Vagina (tissue), 2 donors: Measurements from ENCODE around the gene IL1RAPL2. TPM values are rescaled to one million over a fixed set of nuclear protein-coding genes. Genes with fewer than 3 reads are reported as not detected.

Source experiments
- DNase-seq, 2 donors: peaks; one replicate each; pipeline ENCODE4 v3.0.0-alpha.2; 2017; ENCODE audit errors: extremely low spot score in 2 of 2
- H3K27ac ChIP-seq: fragments of 200-600 bp; sonication (generic); one replicate; pipeline ENCODE4 v1.5.1; 2019
- H3K27me3 ChIP-seq: fragments of 200-600 bp; sonication (generic); one replicate; pipeline ENCODE4 v1.5.1; 2019
- H3K36me3 ChIP-seq, 2 donors: fragments of 200-600 bp; sonication (generic); one replicate each; pipeline ENCODE4 v1.5.1; 2017 to 2019
- H3K4me1 ChIP-seq: fragments of 200-600 bp; sonication (generic); one replicate; pipeline ENCODE4 v1.5.1; 2019
- H3K4me3 ChIP-seq, 2 donors: fragments of 200-600 bp; sonication (generic); 1 replicate in 1 of 2; 2 replicates in 1 of 2; pipeline ENCODE4 v1.5.1; 2016 to 2019
- H3K9me3 ChIP-seq: fragments of 200-600 bp; sonication (generic); one replicate; pipeline ENCODE4 v1.5.1; 2019
- CTCF ChIP-seq, 3 experiments: fragments of 450-650 bp in 2 of 3; fragments of 200-600 bp in 1 of 3; sonication (generic) in 1 of 3; IDR thresholded peaks; one replicate each; pipeline ENCODE4 v1.5.1; 2017 to 2019; ENCODE audit warnings: antibody characterized with exemption in 3 of 3, mild to moderate bottlenecking in 2 of 3, moderate library complexity in 2 of 3
- POLR2A ChIP-seq, 2 donors: fragments of 450-650 bp; IDR thresholded peaks; one replicate each; pipeline ENCODE4 v1.6.1; 2017; ENCODE audit warnings: antibody characterized with exemption in 2 of 2, mild to moderate bottlenecking in 2 of 2, moderate library complexity in 2 of 2
- POLR2AphosphoS5 ChIP-seq, 2 donors: sonication (generic); formaldehyde crosslinking; IDR thresholded peaks; one replicate each; pipeline ENCODE4 v1.9.0; 2017; ENCODE audit warnings: antibody characterized with exemption in 2 of 2, mild to moderate bottlenecking in 2 of 2, low read depth in 1 of 2; ENCODE audit not compliant: insufficient read depth in 1 of 2
- intact Hi-C: fragments of 100-400 bp; cut with DNase I; formaldehyde crosslinking; loops from one replicate; pipeline ENCODE4 v1.15.1; 2023
- total RNA-seq: library from RNA; depleted of rRNA; stranded (reverse); fragments of >200 nt; gene quantifications from one replicate; pipeline ENCODE4 v1.2.3, GENCODE V29; 2016

Gene IL1RAPL2
- total RNA-seq, 1 donor from 2014 or later: 0.25 TPM

GRCh38 chrX:105565856-105566255 lies 999.9 kb downstream of the IL1RAPL2 start:
- Histone ChIP-seq H3K9me3 (no peaks in the 10 kb centered on the region), H3K4me1 (no peaks in the 10 kb centered on the region), H3K4me3 (no peak overlapping the region), H3K36me3 (no peaks in the 10 kb centered on the region), H3K27ac (no peak overlapping the region), H3K27me3 (no peaks in the 10 kb centered on the region)
- no peak for DNase-seq
- intact Hi-C loops: no loop called here
- TF ChIP-seq POLR2AphosphoS5 (IDR thresholded peaks at IDR 0.05; ENCODE audit: insufficient read depth in 1 of 2, low read depth in 1 of 2) (no peak), POLR2A (IDR thresholded peaks at IDR 0.05) (no peak), CTCF (IDR thresholded peaks at IDR 0.05) (no peak)

GRCh38 chrX:105567082-105567481 lies 1001.1 kb downstream of the IL1RAPL2 start:
- no peak for DNase-seq
- intact Hi-C loops: no loop called here
- Histone ChIP-seq H3K36me3 (no peaks in the 10 kb centered on the region), H3K9me3 (no peaks in the 10 kb centered on the region), H3K4me1 (no peaks in the 10 kb centered on the region), H3K27me3 (no peaks in the 10 kb centered on the region), H3K4me3 (no peak overlapping the region), H3K27ac (no peak overlapping the region)
- TF ChIP-seq CTCF (IDR thresholded peaks at IDR 0.05): no peak
- no peak for TF ChIP-seq POLR2A (IDR thresholded peaks at IDR 0.05)
- no peak for TF ChIP-seq POLR2AphosphoS5 (IDR thresholded peaks at IDR 0.05; ENCODE audit: insufficient read depth in 1 of 2, low read depth in 1 of 2)

GRCh38 chrX:105608745-105609144 lies 1042.7 kb downstream of the IL1RAPL2 start:
- no peak for TF ChIP-seq POLR2AphosphoS5 (IDR thresholded peaks at IDR 0.05; ENCODE audit: insufficient read depth in 1 of 2, low read depth in 1 of 2)
- no peak for TF ChIP-seq CTCF (IDR thresholded peaks at IDR 0.05)
- no peak for TF ChIP-seq POLR2A (IDR thresholded peaks at IDR 0.05)
- Histone ChIP-seq H3K27me3 (no peaks in the 10 kb centered on the region), H3K4me3 (no peak overlapping the region), H3K27ac (no peak overlapping the region), H3K36me3 (no peaks in the 10 kb centered on the region), H3K4me1 (no peaks in the 10 kb centered on the region), H3K9me3 (no peaks in the 10 kb centered on the region)
- intact Hi-C loops: no loop called here
- no peak for DNase-seq

- DNase-seq: no peak
These were observed 1043.5 kb downstream of the IL1RAPL2 start for GRCh38 chrX:105609530-105609929.

GRCh38 chrX:105610411-105610810 lies 1044.4 kb downstream of the IL1RAPL2 start:
- H3K4me1 ChIP-seq: no peaks in the 10 kb centered on the region
- no peaks in the 10 kb centered on the region for H3K27me3 ChIP-seq
- TF ChIP-seq CTCF (IDR thresholded peaks at IDR 0.05) (no peak), POLR2AphosphoS5 (IDR thresholded peaks at IDR 0.05; ENCODE audit: insufficient read depth in 1 of 2, low read depth in 1 of 2) (no peak), POLR2A (IDR thresholded peaks at IDR 0.05) (no peak)
- no peak overlapping the region for H3K27ac ChIP-seq
- DNase-seq: no peak
- intact Hi-C loops: no loop called here
- no peak overlapping the region for H3K4me3 ChIP-seq
- H3K36me3 ChIP-seq: no peaks in the 10 kb centered on the region
- H3K9me3 ChIP-seq: no peaks in the 10 kb centered on the region

More at GRCh38 chrX:105609530-105609929, 1043.5 kb downstream of the IL1RAPL2 start:
- Histone ChIP-seq H3K4me1 (no peaks in the 10 kb centered on the region), H3K9me3 (no peaks in the 10 kb centered on the region), H3K4me3 (no peak overlapping the region), H3K36me3 (no peaks in the 10 kb centered on the region), H3K27ac (no peak overlapping the region), H3K27me3 (no peaks in the 10 kb centered on the region)
- no peak for TF ChIP-seq CTCF (IDR thresholded peaks at IDR 0.05)
- TF ChIP-seq POLR2A (IDR thresholded peaks at IDR 0.05): no peak
- no peak for TF ChIP-seq POLR2AphosphoS5 (IDR thresholded peaks at IDR 0.05; ENCODE audit: insufficient read depth in 1 of 2, low read depth in 1 of 2)
- intact Hi-C loops: no loop called here
